Measurements from ENCODE around the gene ZIK1. TPM values are rescaled to one million over a fixed set of nuclear protein-coding genes. Genes with fewer than 3 reads are reported as not detected.

ZIK1 gene
- total and polyA plus RNA-seq, 9 of the 15 experiments (the other 6 are each of a cell fraction or from before 2014, with no cell fraction given): 0.03 to 0.42 (median 0.15) TPM; not detected in 1

DNA sequence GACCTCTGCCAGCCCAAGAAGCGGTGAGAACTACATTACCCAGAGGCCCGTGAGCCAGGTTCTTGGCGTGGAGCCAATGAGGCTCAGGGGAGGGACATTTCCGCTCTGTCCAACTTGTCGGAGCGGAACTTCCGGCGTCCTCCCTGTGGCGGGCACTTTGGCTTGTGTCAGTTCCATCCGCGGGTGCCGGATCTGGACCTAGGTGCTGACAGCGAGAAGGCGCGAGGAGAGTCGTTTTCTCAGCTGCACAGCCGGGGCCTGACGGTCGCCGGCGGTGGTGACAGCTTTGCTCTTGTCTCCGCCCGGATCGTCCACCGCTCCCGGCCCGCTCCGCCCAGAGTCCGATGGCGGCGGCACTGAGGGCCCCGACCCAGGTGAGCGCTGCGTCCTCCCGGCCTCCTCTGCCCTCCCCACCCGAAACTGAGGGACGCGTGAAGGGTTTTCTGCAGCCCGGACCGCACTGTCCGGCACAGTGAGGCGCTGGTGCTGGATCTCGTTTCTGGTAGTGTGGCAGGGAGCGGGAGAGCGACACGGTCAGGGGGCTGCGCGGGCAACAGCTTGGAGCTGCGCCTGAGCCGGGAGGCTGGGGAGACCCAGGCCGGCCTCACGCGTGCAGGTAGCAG lies 15.9 kb downstream of the ZIK1 start, which contains the start of gene ZNF530 (continued):
- TF ChIP-seq, protein P1, sequence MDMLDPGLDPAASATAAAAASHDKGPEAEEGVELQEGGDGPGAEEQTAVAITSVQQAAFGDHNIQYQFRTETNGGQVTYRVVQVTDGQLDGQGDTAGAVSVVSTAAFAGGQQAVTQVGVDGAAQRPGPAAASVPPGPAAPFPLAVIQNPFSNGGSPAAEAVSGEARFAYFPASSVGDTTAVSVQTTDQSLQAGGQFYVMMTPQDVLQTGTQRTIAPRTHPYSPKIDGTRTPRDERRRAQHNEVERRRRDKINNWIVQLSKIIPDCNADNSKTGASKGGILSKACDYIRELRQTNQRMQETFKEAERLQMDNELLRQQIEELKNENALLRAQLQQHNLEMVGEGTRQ (CRISPR knock-in tag; IDR thresholded peaks at IDR 0.05): no peak
- TF ChIP-seq, protein P2, sequence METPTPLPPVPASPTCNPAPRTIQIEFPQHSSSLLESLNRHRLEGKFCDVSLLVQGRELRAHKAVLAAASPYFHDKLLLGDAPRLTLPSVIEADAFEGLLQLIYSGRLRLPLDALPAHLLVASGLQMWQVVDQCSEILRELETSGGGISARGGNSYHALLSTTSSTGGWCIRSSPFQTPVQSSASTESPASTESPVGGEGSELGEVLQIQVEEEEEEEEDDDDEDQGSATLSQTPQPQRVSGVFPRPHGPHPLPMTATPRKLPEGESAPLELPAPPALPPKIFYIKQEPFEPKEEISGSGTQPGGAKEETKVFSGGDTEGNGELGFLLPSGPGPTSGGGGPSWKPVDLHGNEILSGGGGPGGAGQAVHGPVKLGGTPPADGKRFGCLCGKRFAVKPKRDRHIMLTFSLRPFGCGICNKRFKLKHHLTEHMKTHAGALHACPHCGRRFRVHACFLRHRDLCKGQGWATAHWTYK (CRISPR knock-in tag; IDR thresholded peaks at IDR 0.05): no peak
- TF ChIP-seq ELF2 (CRISPR knock-in tag; IDR thresholded peaks at IDR 0.05) (no peak), ETV1 (tag; conservative IDR thresholded peaks at IDR 0.05; ENCODE audit: low read depth) (peak; percentile 80), KLF10 (CRISPR knock-in tag; IDR thresholded peaks at IDR 0.05) (no peak), CHCHD3 (CRISPR knock-in tag; IDR thresholded peaks at IDR 0.05) (no peak), LEF1 (IDR thresholded peaks at IDR 0.05) (no peak), EWSR1 (IDR thresholded peaks at IDR 0.05; ENCODE audit: borderline replicate concordance, low read depth, partially characterized antibody) (no peak), SPI1 (IDR thresholded peaks at IDR 0.05; ENCODE audit: borderline replicate concordance, low read depth, low read length) (peak; percentile 30; the same call in 1 of the 2 replicates), SRSF3 (IDR thresholded peaks at IDR 0.05; ENCODE audit: insufficient read depth, low read length) (no peak), HCFC1 (IDR thresholded peaks at IDR 0.05; ENCODE audit: low read depth, low read length) (peak; percentile 94), ZNF175 (CRISPR knock-in tag; IDR thresholded peaks at IDR 0.05; ENCODE audit: low read depth) (no peak), EP300 (IDR thresholded peaks at IDR 0.05; ENCODE audit: low read length) (no peak), EP400 (IDR thresholded peaks at IDR 0.05) (no peak; the same call in 1 of the 2 replicates), RAD51 (IDR thresholded peaks at IDR 0.05; ENCODE audit: borderline replicate concordance, low read depth) (no peak), ZNF384 (IDR thresholded peaks at IDR 0.05; ENCODE audit: low read depth, low read length) (no peak), EGR1 (conservative IDR thresholded peaks at IDR 0.05) (no peak), GABPA (tag; conservative IDR thresholded peaks at IDR 0.05; ENCODE audit: low read depth) (peak; percentile 96), CBX2 (IDR thresholded peaks at IDR 0.05; ENCODE audit: insufficient read depth, low read length, poor library complexity, severe bottlenecking) (no peak), BRCA1 (IDR thresholded peaks at IDR 0.05) (no peak), BRCA1 (CRISPR knock-in tag; IDR thresholded peaks at IDR 0.05) (no peak), ZNF12 (CRISPR knock-in tag; IDR thresholded peaks at IDR 0.05) (no peak), ZBED1 (IDR thresholded peaks at IDR 0.05) (0 out of 2 replicates have a peak, but pooled peaks have one; percentile 18)
- TF ChIP-seq, protein P3, sequence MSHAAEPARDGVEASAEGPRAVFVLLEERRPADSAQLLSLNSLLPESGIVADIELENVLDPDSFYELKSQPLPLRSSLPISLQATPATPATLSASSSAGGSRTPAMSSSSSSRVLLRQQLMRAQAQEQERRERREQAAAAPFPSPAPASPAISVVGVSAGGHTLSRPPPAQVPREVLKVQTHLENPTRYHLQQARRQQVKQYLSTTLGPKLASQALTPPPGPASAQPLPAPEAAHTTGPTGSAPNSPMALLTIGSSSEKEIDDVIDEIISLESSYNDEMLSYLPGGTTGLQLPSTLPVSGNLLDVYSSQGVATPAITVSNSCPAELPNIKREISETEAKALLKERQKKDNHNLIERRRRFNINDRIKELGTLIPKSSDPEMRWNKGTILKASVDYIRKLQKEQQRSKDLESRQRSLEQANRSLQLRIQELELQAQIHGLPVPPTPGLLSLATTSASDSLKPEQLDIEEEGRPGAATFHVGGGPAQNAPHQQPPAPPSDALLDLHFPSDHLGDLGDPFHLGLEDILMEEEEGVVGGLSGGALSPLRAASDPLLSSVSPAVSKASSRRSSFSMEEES (CRISPR knock-in tag; IDR thresholded peaks at IDR 0.05): no peak
- TF ChIP-seq, protein P4, sequence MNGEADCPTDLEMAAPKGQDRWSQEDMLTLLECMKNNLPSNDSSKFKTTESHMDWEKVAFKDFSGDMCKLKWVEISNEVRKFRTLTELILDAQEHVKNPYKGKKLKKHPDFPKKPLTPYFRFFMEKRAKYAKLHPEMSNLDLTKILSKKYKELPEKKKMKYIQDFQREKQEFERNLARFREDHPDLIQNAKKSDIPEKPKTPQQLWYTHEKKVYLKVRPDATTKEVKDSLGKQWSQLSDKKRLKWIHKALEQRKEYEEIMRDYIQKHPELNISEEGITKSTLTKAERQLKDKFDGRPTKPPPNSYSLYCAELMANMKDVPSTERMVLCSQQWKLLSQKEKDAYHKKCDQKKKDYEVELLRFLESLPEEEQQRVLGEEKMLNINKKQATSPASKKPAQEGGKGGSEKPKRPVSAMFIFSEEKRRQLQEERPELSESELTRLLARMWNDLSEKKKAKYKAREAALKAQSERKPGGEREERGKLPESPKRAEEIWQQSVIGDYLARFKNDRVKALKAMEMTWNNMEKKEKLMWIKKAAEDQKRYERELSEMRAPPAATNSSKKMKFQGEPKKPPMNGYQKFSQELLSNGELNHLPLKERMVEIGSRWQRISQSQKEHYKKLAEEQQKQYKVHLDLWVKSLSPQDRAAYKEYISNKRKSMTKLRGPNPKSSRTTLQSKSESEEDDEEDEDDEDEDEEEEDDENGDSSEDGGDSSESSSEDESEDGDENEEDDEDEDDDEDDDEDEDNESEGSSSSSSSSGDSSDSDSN (IDR thresholded peaks at IDR 0.05; ENCODE audit: borderline replicate concordance in 1 of 2, low read depth in 2 of 2, low read length in 2 of 2): no peak

Measured in K562 (cell line).